Measurements from ENCODE around the gene OGDHL.
"Not testable (repeated sequence)": the region's sequence is repeated elsewhere in the genome, so short reads cannot be mapped to it uniquely, and the experiment has no call there.

The OGDHL gene

DNA sequence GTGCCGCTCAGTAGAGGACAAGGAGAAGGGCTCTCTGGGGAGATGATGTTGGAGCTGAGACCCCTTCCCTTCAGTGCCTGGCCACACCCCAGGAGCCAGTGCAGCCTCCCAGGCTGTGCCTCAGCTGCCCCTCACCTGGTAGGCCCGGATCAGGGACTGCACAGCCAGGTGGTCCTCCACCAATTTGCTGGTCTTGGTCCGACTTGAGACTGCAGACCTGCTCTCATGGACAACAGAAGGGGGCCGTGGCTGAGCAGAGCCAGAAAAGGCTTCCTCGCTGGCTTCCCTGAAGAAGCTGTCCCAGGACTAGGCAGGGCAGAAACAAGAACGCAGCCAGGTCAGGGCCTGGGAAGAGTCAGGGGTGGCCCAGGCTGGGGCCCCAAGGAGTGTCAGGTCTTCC, 5.5 kb downstream of the OGDHL start:
- DNase-seq (ENCODE audit: low read depth in 1 of 2, low spot score in 1 of 2): no peak

DNA sequence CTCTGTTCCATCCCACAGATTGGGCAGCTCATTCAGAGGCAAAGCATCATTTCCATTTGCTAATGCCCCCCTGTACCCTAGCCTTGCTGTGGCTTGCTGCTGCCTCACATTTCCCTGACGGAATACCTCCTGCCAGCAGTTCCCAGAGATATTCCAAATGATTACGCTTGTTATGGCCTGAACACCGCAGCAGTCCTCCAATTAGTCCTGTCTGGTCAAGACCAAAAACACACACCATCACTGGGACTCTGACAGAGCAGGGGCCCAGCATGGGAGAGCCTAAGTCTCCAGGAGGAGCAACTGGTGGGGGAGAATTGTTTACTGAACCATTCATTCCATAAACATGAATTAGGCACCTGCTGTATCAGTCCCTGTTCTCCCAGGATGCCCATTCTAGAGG, 6.1 kb downstream of the OGDHL start:
- no peak for DNase-seq (ENCODE audit: low read depth in 1 of 2, low spot score in 1 of 2)

DNA sequence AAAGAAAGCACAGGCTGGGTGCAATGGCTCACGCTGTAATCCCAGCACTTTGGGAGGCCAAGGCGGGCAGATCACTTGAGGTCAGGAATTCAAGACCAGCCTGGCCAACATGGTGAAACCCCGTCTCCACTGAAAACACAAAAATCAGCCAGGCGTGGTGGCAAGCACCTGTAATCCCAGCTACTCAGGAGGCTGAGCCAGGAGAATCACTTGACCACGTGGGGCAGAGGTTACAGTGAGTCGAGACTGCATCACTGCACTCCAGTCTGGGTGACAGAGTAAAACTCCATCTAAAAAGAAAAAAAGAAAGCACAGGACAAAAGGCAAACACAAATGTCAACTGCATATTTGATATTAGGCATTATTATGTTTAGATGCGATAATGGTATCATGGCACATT, 7.2 kb downstream of the OGDHL start:
- DNase-seq (ENCODE audit: low read depth in 1 of 2, low spot score in 1 of 2): not testable (repeated sequence)

DNA sequence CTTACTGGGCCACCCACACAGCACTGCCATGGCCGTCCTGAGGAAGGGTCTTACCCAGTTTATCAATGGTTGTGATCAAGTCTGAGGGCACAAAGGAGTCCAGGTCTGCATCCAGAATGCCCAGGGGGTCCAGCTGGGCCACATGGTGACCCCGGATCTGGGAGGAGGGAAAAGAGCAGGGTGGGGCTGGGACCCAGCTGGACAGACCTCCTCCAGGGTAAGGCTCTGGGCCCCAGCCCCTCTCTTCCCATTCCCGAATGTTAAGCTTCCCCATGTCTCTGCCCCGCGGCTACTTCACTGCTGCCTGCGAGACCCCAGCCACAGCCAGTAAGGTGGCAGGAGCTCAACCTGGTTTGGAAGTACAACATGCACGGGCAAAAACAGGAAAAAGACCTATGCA, 9.5 kb downstream of the OGDHL start:
- no peak for DNase-seq (ENCODE audit: low read depth in 1 of 2, low spot score in 1 of 2)

DNA sequence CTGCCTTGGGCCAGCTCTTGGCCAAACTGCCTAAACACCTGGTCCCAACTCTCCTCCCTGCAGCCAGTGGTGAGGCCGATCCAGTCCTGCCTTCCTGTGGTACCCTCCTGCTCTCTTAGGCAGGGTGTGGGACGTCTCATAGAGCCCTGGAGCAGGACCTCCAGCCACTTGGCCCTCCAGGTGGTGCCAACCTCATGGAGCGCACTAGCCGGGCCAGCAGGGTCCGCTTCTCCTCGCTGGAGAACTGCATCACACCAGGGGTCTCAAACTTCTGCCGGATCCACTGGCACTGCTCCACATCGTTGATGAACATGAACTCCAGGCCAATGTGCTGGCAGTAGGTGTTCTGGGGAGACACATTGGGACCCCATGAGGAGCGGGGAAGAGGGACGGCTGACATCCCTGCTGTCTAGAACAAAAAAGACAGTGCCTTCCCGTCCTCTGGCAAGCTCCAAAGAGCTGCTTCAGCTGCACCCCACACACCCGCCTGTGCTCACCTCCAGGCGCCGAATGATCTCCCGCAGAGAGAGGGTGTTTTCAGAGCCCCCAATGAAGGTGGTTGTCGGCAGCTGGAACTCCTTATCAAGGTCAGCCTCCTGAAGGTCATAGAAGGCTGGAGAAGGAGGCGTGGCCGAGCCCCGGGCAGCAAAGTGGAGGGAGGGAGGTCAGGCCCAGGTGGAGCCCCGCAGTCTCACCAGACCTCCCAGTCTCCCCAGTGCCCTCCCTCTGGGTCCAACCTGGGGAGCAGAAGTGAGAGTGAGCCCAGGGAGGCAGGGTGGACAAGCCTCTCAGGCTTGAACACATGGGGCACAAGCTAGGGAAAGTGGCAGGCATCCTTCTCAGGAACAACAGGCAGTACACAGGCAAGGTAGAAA, 10.2 kb downstream of the OGDHL start:
- no peak for DNase-seq (ENCODE audit: low read depth in 1 of 2, low spot score in 1 of 2)

DNA sequence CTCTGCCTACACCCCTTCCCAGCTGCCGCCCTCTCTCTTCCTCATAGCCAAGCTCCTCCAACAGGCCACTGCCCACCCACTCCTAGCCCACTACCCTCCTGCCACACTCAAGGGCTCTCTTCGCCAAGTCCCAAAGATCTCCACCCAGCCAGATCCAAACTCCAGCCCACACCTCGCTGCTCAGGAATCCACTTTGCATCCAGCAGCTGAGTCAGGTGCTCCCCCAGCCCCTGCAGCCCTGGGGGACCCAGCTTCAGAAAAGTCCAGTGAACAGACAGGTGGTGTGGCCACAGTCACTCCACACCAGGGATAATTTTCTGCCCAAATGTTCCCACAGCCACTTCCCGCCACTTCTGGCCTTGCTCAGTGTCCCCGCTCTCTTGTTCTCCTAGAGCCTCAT, 10.9 kb downstream of the OGDHL start:
- no peak for DNase-seq (ENCODE audit: low read depth in 1 of 2, low spot score in 1 of 2)

DNA sequence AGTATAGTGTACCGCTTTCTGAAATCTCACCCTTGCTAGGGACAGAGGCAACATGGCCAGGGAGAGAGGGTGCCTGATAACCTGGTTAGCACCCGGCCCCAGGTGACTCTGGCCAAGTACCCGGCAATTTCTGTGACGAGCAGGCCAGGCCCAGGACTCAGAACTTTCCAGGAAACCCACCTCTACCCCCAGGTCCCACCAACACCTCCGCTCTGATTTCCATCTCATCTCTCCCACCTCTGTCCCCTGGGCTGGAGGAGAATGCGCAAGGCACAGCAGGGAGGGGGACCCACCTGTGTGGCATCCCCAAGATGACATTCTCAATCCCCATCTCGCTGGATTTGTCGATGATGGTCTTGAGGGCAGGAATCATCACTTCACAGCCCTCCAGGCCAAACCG, 11.6 kb downstream of the OGDHL start:
- DNase-seq (ENCODE audit: low read depth in 1 of 2, low spot score in 1 of 2): no peak

DNA sequence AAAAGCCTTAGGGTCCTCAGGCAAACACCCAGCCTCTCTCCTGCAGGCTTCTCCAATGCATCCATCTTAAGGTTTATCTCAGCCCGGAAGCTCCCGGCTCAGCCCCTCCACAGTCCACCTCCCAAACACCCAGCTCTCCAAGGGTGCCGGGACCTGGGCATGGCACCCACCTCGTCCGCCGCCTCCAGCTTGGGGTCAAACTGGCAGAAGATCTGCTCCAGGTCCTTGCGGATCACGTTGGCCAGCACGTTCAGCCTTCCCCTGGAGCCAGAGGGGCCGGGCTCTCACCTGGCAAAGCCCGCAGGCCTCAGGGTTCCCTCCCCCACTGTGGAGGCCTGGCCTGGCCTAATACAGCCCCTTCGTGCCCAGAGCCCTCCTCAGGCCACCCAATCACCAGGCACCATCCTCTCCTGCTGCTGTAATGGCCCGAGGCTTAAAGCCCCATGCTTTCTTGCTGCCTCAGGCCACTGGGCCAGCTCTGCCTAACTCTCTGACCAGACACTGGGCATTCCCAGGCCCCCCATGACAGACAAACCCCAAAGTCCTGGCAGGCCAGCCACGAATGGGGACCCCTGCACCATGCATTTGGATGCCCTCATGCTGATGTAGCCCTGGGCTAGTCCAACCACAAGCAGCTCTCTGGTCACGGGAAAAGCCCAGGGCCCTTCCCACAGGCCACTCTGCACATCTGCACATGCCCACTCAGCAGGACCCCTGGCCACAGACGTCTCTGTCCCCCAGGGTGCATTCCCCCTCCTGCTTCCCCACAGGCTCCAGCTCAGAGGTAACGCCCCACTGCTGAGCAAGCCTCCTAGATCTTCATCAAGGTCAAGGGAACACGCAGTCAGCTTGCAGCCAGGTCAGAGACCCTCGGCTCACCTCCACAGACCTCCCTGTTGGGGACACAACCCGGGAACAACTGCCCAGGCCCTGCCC, 12.3 kb downstream of the OGDHL start:
- no peak for DNase-seq (ENCODE audit: low read depth in 1 of 2, low spot score in 1 of 2)

DNA sequence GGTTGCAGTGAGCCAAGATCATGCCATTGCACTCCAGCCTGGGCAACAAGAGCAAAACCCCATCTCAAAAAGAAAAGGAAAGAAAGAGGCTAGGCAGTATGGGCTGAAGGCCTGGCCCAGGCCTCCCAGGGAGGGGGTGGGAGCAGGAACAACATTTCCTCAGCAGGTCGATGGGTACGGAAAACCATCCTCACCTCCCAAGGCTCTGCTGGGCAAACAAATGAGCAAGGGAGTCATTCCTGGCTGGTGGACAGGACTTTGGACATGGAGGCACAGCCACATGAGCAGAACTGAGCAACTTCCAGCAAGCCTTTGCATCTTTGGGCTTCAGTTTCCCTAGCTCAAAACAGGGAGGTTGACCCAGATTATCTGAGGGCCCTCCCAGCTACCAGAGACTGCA, 13.0 kb downstream of the OGDHL start:
- no peak for DNase-seq (ENCODE audit: low read depth in 1 of 2, low spot score in 1 of 2)

DNA sequence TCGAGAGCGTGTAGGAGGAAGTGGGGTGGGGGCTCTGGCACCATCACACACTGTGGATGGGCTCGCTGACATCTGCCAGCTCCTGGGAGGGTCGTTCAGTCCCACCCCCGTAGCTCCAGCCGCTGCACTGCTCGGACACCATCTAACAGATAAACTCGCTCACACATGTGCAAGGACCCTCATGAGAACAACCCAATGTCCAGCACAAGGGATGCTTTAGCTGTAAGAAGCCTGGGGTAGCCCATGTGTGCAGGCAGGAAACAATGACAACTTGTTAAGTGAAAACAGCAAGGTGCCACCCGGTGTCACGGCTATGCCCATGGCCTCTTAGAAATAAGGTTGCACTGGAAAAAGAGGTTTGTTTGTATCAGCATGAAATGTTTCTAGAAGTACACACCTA, 14.1 kb downstream of the OGDHL start:
- DNase-seq (ENCODE audit: low read depth in 1 of 2, low spot score in 1 of 2): no peak

DNA sequence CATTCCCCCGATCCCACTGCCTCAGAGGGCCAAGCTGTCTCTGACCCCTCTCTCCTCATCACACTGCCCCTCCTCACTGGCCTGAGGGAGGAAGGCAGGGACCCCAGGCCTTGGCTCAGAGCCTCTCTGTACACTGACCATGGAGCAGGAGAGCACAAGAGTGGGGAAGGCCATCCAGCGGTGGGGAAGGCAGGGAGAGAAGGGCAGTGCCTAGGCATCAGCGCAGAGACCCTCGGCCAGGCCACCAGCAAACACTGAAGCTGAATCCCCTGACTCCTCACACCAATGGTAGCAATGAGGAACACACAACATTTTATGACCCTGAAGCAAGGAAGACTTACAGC, 14.8 kb downstream of the OGDHL start:
- no peak for DNase-seq (ENCODE audit: low read depth in 1 of 2, low spot score in 1 of 2)

DNA sequence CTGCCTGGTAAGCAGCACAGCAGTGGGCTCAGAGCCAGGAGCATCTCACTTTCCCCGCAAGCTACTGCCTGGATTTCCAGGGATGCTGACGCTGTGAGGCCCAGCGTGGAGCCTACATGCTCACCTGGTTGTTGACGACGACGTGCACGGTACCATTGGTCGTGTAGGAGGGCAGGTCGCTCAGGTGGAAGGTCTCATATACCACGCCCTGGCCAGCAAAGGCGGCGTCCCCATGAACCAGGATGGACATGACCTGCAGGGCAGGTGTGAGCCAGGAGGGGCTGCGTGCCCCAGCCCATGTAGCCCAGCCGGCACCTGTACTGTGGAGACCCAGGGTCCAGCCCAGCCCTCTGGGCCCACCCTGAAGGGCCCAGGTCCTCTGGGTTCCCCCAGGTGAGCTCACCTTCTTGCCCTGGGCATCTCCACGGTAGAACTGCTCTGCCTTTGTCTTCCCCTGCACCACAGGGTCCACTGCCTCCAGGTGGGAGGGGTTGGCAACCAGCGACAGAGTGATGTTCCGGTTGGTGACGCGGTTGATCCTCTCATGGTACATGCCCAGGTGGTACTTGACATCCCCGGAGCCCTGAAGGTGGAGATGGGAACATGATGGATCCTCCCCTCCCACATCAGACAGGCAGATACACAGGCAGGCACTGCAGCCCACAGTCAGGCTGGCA, 15.4 kb downstream of the OGDHL start:
- no peak for DNase-seq (ENCODE audit: low read depth in 1 of 2, low spot score in 1 of 2)

DNA sequence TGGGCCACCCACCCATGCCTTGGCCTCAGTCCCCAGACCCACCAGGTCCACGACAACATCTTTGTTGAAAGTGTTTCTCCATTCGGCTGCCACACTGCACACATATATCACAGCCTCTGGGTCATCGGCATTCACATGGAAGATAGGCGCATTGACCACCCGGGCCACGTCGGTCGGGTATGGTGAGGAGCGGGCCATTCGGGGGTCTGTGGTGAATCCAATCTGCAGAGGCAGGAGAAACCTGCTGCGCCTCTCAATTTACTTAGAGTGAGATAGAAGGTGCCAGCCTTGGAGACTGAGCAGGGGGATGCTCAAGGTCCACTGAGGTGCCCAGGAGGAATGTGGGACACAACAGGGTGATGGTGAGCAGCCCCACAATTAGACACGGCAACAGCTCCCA, 16.4 kb downstream of the OGDHL start:
- no peak for DNase-seq (ENCODE audit: low read depth in 1 of 2, low spot score in 1 of 2)

DNA sequence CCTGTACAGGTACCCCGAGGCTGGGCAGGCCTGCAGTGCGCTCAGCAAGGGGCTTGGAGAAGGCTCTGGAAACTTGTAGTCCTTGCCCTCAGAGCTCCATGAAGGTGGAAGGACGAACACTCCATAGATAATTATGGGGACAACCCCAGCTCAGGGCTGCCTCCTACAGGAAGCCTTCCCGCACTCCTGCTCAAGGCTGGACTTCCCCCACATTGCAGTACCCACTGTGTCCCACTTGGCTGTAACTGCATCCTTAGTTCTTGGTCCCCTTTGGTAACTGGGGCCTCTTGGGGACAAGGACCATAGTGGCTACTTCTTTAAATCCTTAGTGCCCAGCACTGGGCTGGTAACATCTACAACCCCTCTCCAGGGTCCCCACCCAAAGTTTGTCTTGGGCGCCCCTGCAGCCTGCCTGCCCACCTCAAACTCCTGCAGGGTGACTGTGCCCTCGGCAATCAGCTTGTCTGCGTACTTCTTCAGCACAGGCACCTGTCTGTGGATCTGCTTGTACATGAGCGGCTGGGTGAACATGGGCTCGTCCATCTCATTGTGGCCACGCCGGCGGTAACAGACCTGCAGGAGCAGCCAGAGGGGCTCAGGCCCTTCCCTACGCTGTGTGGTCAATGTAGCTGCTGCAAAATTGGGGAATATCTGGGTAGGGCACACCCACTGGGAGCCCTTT, 17.1 kb downstream of the OGDHL start:
- no peak for DNase-seq (ENCODE audit: low read depth in 1 of 2, low spot score in 1 of 2)

DNA sequence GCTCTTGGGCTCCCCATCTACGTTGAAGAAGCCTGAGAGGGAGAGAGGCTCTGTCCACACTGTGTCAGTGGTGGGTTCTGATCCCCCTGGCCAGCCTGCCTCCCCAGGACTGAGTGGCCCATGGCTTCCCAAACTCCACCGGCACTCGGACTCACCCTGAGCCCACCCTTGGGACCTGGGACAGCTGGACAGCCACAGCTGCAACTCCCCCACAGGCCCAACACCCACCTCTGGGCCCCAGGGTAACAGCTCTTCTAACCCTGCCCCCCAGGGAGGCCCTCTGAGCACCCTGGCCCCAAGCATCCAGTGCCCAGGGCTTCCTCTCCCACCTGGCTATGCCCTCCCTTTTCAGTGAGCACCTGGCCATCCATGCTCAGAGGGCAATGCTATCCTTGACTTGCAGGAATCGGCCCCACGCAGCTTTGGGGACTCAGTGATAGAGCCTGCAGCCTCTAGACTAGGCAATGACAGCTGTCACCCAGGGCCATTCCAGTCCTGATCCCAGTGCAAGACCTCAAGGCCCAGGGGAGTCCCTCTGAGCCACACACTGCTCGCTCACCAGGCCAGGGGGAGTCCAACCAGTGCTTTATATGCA, 17.9 kb downstream of the OGDHL start:
- DNase-seq (ENCODE audit: low read depth in 1 of 2, low spot score in 1 of 2): no peak

DNA sequence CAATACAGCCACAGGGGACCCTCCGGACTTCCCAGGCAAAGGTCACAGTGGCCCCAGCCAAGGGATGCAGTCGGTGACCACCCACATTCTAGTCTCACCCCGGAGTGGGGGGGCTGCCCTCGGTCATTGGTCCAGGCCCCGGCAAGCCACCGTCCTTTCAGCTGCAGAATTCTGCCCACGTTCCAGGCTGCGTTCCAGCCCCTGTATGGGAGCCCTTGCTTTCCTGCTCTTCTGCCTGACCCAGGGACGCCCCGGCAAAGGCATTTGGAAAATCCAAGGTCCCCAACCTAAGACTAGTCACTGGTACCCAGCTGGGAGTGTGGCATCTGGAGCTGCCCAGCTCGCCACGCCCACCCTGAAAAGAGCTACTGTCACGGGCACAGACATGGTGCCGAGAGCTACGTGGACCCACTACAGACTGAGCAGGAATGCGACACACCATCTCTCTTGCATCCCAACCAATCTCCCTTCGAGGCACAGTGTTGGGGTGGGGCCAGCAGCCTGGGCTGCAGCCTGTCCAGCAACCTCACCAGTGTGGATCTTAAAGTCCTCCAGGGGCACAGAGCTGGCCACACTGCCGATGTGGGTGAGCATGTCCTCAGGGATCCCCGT, 18.6 kb downstream of the OGDHL start:
- no peak for DNase-seq (ENCODE audit: low read depth in 1 of 2, low spot score in 1 of 2)

DNA sequence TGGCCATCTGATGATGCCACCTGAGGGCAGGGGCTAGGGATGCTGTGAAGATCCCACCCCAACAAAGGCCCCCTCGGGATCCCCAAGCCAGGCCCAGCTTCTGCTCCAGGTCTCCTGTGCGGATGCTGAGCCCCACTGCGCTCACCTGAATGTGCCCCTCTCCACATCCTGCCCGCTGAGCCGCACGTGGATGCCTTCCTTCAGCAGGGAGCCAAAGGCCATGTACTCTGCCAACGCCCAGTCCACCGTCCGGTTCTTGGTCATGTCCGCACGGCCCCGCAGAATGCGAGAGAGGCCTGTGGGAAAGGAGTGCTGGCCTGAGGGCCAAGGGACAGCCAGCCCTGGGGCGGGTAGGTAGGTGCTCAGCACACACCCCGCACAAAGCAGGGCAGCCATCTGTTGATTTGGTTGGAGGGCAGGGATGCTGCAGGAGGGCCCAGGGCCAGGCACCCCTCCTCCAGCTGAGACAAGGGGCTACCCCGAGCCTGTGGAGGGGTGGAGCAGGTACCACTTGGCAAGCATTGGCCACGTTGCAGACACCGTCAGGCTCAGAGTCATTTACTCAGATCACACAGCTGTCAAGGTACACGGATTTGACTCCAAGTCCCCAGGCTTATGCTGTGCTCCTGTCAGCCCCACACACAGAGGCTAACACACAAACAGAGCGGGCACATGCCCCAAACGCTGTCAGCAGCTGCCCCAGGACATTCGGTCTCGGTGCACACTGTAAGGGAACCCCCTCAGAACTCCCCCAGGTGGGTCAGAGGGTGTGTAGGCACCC, 19.2 kb downstream of the OGDHL start:
- DNase-seq (ENCODE audit: low read depth in 1 of 2, low spot score in 1 of 2): no peak

DNA sequence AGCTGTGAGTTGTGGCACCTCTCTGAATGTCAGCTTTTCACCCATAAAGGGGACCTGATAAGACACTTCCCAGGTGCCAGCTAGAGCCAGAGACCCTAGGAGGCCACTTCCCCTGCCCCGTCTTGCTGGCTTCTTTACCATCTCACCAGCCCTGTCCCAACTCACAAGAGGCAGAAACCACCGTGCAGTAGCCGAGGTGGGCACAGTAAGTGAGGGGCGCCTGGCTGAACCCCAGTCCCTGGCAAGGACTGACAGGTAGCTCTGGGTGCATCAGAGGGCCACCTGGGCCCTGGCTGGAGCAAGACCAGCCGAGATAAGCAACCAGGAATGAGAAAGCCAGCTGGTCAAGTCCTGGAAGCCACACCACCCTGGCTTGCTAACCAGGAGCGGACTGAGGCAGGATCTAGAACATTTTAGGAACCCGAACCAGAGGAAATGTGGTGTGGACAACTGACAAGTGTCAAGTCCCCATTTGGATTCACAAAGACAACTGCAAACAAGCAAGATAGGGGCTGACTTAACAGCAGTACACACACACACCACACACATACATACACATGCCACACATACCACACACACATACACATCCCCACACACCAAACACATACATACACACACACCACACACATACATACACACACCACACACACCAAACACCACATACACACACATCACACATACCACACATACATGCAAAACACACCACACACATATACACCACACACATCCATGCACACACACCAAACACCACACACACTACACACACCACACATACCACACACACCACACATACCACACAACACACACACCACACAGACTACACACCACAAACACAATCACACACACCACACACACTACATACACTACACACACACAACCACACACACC, 20.8 kb downstream of the OGDHL start:
- DNase-seq (ENCODE audit: low read depth in 1 of 2, low spot score in 1 of 2): no peak

Data from stimulated activated CD4-positive, alpha-beta T cell treated with anti-CD3 and anti-CD28 coated beads, Interleukin-15, amount 100 ng/mL, for 1 hour (primary cell).